NCI-H69 (cell line): ENCODE results near the gene CNTROB.
"Not testable (repeated sequence)": the region's sequence is repeated elsewhere in the genome, so short reads cannot be mapped to it uniquely, and the experiment has no call there.

Experiments
- DNase-seq: peaks from one replicate; lab custom pipeline; 2025; lab: John Stamatoyannopoulos, UW

The CNTROB gene

GRCh38 chr17:7940743-7941142, 8.7 kb downstream of the CNTROB start:
- DNase-seq = no peak

GRCh38 chr17:7943291-7943690, 11.3 kb downstream of the CNTROB start:
- no peak for DNase-seq

GRCh38 chr17:7944326-7944725, 12.3 kb downstream of the CNTROB start:
- DNase-seq = no peak

- DNase-seq = no peak
These were observed 13.6 kb downstream of the CNTROB start for GRCh38 chr17:7945651-7946050.

- DNase-seq = no peak
These were observed 14.4 kb downstream of the CNTROB start for GRCh38 chr17:7946441-7946840.

GRCh38 chr17:7947651-7948050, 15.6 kb downstream of the CNTROB start:
- DNase-seq = no peak

- no peak for DNase-seq
These were observed 18.6 kb downstream of the CNTROB start for GRCh38 chr17:7950578-7950977.

- no peak for DNase-seq
These were observed 19.3 kb downstream of the CNTROB start for GRCh38 chr17:7951143-7951792.

- not testable (repeated sequence) for DNase-seq
These were observed 21.3 kb downstream of the CNTROB start for GRCh38 chr17:7953266-7953665.

- DNase-seq = no peak
These were observed 23.6 kb downstream of the CNTROB start for GRCh38 chr17:7955414-7956227.

- DNase-seq = no peak
These were observed 24.4 kb downstream of the CNTROB start for GRCh38 chr17:7956228-7956965.

GRCh38 chr17:7959503-7960253, 27.7 kb downstream of the CNTROB start:
- DNase-seq = no peak

GRCh38 chr17:7961421-7961820, 29.4 kb downstream of the CNTROB start:
- no peak for DNase-seq

GRCh38 chr17:7967751-7968150, 35.7 kb downstream of the CNTROB start:
- DNase-seq = no peak

- DNase-seq = no peak
These were observed 37.4 kb downstream of the CNTROB start for GRCh38 chr17:7969433-7969832.

GRCh38 chr17:7971651-7972050, 39.6 kb downstream of the CNTROB start:
- DNase-seq = no peak

- DNase-seq = no peak
These were observed 40.3 kb downstream of the CNTROB start for GRCh38 chr17:7972131-7972785.

GRCh38 chr17:7974638-7975131, 42.7 kb downstream of the CNTROB start:
- no peak for DNase-seq

- DNase-seq = no peak
These were observed 45.0 kb downstream of the CNTROB start for GRCh38 chr17:7977039-7977438.

GRCh38 chr17:7977805-7978204, 45.8 kb downstream of the CNTROB start:
- peak; percentile 61 for DNase-seq

- no peak for DNase-seq
These were observed 50.2 kb downstream of the CNTROB start for GRCh38 chr17:7982173-7982572.
